NB4 (cell line): ENCODE data around the gene ENOSF1.

Experiments used
- CTCF ChIP-seq: IDR thresholded peaks from one replicate; pipeline ENCODE4 v1.5.1; 2012; ENCODE audit warnings: low read depth, low read length
- MAX ChIP-seq: IDR thresholded peaks from 2 replicates; pipeline ENCODE4 v1.6.1; 2011; ENCODE audit warnings: low read depth, low read length
- MYC ChIP-seq: IDR thresholded peaks from 2 replicates; pipeline ENCODE4 v1.6.1; 2011; ENCODE audit warnings: low read depth, low read length
- POLR2A ChIP-seq: IDR thresholded peaks from 2 replicates; pipeline ENCODE4 v1.6.1; 2011; ENCODE audit warnings: mild to moderate bottlenecking; ENCODE audit not compliant: insufficient read length; ENCODE audit errors: extremely low read depth

GRCh38 chr18:641224-641623, 71.2 kb downstream of the ENOSF1 start:
- no peak for TF ChIP-seq CTCF
- no peak for TF ChIP-seq POLR2A
- no peak for TF ChIP-seq MAX
- TF ChIP-seq MYC, result no peak
